Activated naive CD8-positive, alpha-beta T cell treated with anti-CD3 and anti-CD28 coated beads, Interleukin-2, amount 50 U/mL, for 24 hours (primary cell): ENCODE measurements around the gene GCNT4.

Source experiments
- ATAC-seq: fragments of 150-1000 bp; cut with Tn5 transposase; one replicate; pipeline ENCODE4 v1.10.0; 2021
- DNase-seq: peaks from one replicate; pipeline ENCODE4 v3.0.0; 2021
- H3K27ac Mint-ChIP-seq: one replicate; pipeline ENCODE4 v1.8.0; 2021; ENCODE audit warnings: mild to moderate bottlenecking, mixed read lengths
- H3K27me3 Mint-ChIP-seq: one replicate; pipeline ENCODE4 v1.8.0; 2021; ENCODE audit warnings: mixed read lengths
- H3K36me3 Mint-ChIP-seq: one replicate; pipeline ENCODE4 v1.8.0; 2021; ENCODE audit warnings: low read depth, mixed read lengths
- H3K4me1 Mint-ChIP-seq: one replicate; pipeline ENCODE4 v1.8.0; 2021; ENCODE audit warnings: mixed read lengths
- H3K4me3 Mint-ChIP-seq: one replicate; pipeline ENCODE4 v1.8.0; 2021; ENCODE audit warnings: mild to moderate bottlenecking, moderate library complexity, mixed read lengths
- H3K9me3 Mint-ChIP-seq: one replicate; pipeline ENCODE4 v1.8.0; 2021; ENCODE audit warnings: mixed read lengths

The GCNT4 gene

DNA sequence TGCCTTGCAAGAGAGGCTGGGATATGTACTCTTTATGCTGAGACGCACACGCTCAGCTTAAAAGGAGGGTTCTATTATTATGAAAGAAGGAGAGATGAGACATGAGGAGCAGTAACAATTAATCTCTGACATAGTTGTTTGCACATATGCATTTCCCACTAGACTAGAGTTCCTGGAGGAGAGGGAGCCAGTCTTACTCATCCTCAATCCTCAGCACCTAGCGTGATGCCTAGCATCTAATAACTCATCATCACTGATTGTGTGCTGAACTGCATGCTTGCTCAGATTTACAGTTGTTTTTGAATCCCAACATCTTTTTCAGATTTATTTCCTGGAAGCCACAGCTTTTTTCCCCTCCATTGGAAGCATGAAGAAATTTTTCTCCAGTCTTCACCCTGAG lies 35.5 kb downstream of the GCNT4 start:
- H3K4me1 Mint-ChIP-seq: peaks cover 7% of the 10 kb centered on the region
- H3K9me3 Mint-ChIP-seq: peaks cover 5% of the 10 kb centered on the region
- no peak overlapping the region for H3K27ac Mint-ChIP-seq
- H3K27me3 Mint-ChIP-seq: no peaks in the 10 kb centered on the region
- DNase-seq: no peak
- H3K36me3 Mint-ChIP-seq: peaks cover 2% of the 10 kb centered on the region
- no peak for ATAC-seq
- H3K4me3 Mint-ChIP-seq: no peak overlapping the region

GRCh38 chr5:75012748-75013147 lies 39.6 kb downstream of the GCNT4 start:
- no peak overlapping the region for H3K27ac Mint-ChIP-seq
- peaks cover 5% of the 10 kb centered on the region for H3K9me3 Mint-ChIP-seq
- peaks cover 15% of the 10 kb centered on the region for H3K4me1 Mint-ChIP-seq
- no peak overlapping the region for H3K4me3 Mint-ChIP-seq
- peaks cover 2% of the 10 kb centered on the region for H3K36me3 Mint-ChIP-seq
- no peak for ATAC-seq
- DNase-seq: no peak
- H3K27me3 Mint-ChIP-seq: no peaks in the 10 kb centered on the region

DNA sequence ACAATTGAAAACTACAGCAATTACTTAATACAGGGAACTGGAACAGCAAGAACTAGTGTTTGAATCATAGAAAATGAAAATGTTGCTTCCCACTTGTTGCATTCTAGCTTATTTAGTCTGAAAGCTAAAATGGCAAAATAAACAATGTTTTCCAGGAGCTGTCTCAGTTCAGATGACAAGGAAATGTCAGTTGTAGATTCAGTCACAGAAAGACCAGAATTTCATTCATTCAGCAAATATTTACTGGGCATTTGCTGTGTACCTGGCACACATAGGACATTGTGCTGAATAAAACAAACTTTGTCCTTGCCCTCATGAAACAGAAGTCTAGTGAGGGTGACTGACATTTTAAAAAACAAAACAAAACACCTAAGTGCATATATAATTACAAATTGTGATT lies 41.5 kb downstream of the GCNT4 start:
- Mint-ChIP-seq H3K27me3 (no peaks in the 10 kb centered on the region), H3K4me3 (no peak overlapping the region), H3K36me3 (peaks cover 2% of the 10 kb centered on the region), H3K27ac (no peak overlapping the region), H3K9me3 (peaks cover 7% of the 10 kb centered on the region), H3K4me1 (peaks cover 8% of the 10 kb centered on the region)
- DNase-seq (no peak), ATAC-seq (no peak)

DNA sequence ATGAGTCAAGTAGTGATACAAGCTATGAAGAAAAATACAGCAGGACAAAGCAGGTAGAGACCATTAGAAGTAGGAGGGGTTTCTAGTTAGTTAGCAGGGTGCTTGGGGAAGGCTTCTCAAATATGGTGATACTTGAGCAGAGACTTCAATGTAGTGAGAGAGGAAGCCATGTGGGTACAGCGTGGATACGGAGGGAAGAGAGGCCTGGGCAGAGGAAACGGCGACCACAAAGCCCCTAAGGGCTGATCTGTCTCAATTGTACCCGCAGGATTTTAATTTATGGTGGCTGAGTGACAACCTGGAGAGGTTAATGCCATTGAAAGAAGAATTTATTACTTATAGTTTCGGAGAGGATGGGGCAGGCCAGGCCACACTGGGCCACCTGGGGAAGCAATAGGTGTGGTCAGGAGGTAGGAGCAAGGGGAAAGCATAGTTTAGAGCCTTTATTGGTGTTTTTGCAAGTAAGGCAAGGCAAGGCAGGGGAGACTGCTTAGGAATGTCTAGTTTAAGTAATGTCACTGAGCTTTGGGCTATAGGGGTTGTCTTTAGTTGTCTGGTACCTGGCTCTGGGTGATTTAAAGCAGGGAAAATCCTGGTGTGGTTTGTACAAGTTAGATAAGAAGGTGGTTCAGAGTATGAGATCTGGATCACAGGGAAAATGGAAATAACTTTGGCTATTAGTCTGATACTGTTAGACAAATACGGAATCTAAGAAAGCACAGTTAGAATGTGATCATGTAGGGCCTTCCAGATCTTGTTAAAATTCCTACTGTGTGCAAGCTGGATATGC lies 42.6 kb downstream of the GCNT4 start:
- peaks cover 8% of the 10 kb centered on the region for H3K4me1 Mint-ChIP-seq
- H3K9me3 Mint-ChIP-seq: peaks cover 16% of the 10 kb centered on the region
- H3K36me3 Mint-ChIP-seq: peaks cover 6% of the 10 kb centered on the region
- ATAC-seq (no peak), DNase-seq (no peak)
- no peak overlapping the region for H3K27ac Mint-ChIP-seq
- H3K27me3 Mint-ChIP-seq: no peaks in the 10 kb centered on the region
- no peak overlapping the region for H3K4me3 Mint-ChIP-seq

- Mint-ChIP-seq H3K36me3 (peaks cover 4% of the 10 kb centered on the region), H3K27me3 (no peaks in the 10 kb centered on the region), H3K27ac (no peak overlapping the region), H3K4me1 (peaks cover 8% of the 10 kb centered on the region), H3K9me3 (peaks cover 15% of the 10 kb centered on the region), H3K4me3 (no peak overlapping the region)
- ATAC-seq: no peak
- no peak for DNase-seq
These were observed 45.2 kb downstream of the GCNT4 start for GRCh38 chr5:75006865-75007822.

- H3K4me3 Mint-ChIP-seq: no peak overlapping the region
- H3K36me3 Mint-ChIP-seq: peaks cover 4% of the 10 kb centered on the region
- peaks cover 15% of the 10 kb centered on the region for H3K9me3 Mint-ChIP-seq
- ATAC-seq: no peak
- peaks cover 8% of the 10 kb centered on the region for H3K4me1 Mint-ChIP-seq
- DNase-seq: no peak
- no peak overlapping the region for H3K27ac Mint-ChIP-seq
- H3K27me3 Mint-ChIP-seq: no peaks in the 10 kb centered on the region
These were observed 46.8 kb downstream of the GCNT4 start for GRCh38 chr5:75005561-75005960.
